Activated naive CD8-positive, alpha-beta T cell treated with anti-CD3 and anti-CD28 coated beads, Interleukin-2, amount 50 U/mL, for 16 hours (primary cell): ENCODE measurements around the gene GYG2.
"Not testable (repeated sequence)": the region's sequence is repeated elsewhere in the genome, so short reads cannot be mapped to it uniquely, and the experiment has no call there.

ENCODE experiments used
- DNase-seq: peaks from one replicate; pipeline ENCODE4 v3.0.0-alpha.2; 2020; ENCODE audit warnings: low read depth, low spot score

GYG2 gene

DNA sequence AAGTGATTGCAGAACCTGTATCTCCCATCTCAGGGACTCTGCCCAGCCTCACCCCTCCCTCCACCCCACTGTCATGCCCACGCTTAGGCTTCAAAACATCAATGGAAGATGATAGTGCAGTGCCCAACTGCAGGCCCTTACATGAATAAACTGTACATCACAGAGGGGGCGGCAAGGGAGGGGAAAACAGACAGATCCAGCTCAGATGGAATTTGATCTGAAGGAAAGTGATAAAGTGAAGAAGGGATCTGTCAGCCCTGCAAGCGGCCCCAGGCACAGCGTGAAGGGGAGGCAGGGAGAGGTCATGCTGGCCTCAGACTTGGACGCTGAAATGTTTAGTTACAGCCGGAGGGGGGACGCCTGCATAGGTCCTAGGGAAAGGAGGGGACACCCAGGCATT is 38.5 kb downstream of the GYG2 start:
- no peak for DNase-seq

DNA sequence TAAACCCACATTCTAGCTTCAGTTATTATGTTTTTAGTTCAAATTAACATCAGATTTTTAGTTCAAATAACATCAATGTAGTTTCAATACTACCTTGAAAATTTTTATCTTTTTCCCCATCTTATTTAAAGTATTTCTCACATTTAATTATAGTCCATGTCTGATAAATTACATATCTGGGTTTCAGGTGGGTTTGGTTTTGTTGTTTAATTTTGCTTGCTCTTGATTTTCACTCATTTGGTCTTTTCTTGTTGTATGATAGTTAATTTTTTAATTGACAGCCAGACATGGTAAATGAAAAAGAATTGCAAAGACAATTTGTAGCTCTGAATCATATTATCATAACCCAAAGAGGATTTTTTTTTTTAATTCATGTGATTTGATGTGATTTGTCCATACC is 41.9 kb downstream of the GYG2 start:
- DNase-seq: no peak

DNA sequence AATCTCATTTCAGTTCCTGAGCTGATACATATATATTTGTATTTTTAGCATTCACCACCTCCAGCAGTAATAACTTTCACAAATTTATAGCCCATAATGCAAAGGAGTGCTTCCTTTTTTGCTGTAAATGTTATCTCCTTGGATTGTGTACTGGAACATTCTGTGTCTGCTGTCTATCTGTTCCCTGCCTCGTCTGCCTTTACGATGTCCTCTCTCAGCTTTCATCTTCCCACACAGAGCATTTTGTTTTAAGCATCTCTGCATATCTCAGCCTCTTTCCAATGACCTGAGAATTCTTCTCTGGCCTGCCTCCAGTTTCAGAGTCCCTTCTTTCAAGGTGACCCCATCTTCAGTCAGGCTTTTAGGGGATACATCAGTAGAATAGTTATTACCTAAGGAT is 43.1 kb downstream of the GYG2 start:
- DNase-seq: no peak

DNA sequence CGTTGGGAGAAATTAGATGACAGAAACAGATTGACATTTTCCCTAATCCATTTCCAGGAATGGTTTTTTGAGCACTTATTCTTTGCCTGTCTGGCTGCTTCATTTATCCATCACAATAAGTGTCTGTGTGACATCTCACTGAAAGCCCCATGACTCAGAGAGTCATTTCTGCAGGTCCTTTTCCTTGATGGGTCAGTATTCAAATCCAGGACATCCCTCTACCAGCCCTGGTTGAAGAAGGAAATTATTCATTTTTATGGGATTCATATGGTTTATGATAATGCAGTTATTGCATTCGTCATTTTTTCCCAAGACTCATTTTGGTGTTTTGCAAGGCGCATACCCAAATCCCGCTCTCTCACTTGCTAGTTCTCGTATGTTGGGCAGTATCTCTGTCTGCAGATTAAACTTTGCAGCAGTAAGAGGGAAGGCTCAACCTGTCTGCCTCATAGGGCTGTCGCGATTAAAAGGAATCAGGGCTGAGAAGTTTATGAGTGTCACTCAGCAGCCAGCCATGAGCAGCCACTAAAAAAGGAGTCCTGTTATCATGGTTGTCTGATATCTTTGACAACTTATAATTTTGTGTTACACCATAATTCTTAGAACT is 44.0 kb downstream of the GYG2 start:
- DNase-seq: no peak

DNA sequence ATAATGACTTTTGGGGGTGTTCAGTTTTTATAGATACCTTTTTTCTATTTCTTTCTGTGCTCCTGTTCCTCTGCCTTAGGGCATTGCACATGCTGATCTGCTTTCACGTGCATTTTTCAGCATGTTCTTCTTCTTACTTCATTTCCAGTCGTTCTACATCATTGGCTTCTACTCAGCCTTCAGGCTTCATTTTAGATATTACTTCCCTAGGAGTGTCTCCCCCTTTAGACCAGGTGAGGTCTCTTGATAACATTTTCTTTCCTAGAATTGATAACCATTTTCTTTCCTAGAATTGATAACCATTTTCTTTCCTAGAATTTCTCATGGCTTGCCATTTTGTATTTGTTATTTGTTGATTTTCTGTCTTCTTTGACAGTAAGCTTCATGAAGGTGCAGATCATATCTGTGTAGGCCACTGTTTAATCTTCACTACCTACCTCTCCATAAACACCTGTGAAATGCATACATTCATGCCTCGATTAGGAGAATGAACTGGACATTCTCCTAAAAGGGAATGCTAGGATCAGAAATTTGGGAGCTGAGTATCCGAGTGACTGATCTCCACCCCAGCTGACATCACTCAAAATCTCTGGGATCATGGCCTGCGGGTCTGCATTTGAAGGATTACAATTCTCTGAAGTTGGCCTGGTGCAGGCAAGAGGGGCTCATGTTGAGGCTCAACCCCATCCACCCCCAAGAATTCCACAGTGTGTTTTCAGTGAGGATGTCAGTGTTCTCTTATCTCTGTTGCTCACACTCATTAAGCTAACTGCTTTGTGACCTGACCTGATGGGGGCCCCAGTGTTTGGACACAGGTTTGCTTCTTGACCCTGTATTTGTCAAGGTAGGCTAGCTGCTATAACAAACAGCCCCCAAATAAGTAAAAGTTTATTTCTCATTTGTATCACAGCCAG is 45.7 kb downstream of the GYG2 start:
- no peak for DNase-seq

DNA sequence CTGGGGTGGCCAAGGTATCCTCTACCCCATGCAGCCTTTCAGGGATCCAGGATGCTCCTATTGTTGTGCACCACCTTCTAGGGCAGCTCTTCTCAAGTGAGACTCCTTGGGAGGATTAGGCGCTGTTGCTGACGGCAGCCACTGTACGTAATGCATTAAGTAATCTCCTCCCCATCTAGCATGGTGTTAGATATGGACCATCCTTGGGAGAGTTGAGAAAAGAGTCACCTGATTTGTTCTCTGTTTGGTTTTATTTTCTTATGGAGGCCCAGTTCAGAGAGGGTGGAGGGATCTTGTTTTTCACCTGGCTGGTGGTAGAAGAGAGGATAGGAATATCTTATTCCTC is 46.4 kb downstream of the GYG2 start:
- DNase-seq: no peak

GRCh38 chrX:2875798-2876399 is 47.2 kb downstream of the GYG2 start:
- DNase-seq: no peak

GRCh38 chrX:2878563-2878962 is 49.8 kb downstream of the GYG2 start:
- no peak for DNase-seq

DNA sequence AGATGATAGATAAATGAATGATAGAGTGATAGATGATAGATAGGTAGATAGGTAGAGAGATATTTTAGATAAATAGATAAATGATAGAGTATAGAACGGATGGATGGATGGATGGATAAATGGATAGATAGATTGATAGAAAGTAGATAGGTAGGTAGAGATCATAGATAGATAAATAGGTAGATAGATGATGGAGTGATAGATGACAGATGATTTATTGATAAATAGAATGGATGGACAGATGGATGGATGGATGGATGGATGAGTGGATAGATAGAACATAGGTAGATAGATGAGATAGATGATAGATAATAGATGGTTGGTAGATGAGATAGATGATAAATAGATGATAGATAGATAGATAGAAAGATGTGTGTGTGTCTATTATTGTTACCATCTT is 50.9 kb downstream of the GYG2 start:
- no peak for DNase-seq

- no peak for DNase-seq
These were observed 55.0 kb downstream of the GYG2 start for GRCh38 chrX:2883770-2884169.

- DNase-seq: no peak
These were observed 59.6 kb downstream of the GYG2 start for GRCh38 chrX:2888309-2888708.

- DNase-seq: no peak
These were observed 60.4 kb downstream of the GYG2 start for GRCh38 chrX:2889045-2889605.

- not testable (repeated sequence) for DNase-seq
These were observed 61.2 kb downstream of the GYG2 start for GRCh38 chrX:2889706-2890490.

DNA sequence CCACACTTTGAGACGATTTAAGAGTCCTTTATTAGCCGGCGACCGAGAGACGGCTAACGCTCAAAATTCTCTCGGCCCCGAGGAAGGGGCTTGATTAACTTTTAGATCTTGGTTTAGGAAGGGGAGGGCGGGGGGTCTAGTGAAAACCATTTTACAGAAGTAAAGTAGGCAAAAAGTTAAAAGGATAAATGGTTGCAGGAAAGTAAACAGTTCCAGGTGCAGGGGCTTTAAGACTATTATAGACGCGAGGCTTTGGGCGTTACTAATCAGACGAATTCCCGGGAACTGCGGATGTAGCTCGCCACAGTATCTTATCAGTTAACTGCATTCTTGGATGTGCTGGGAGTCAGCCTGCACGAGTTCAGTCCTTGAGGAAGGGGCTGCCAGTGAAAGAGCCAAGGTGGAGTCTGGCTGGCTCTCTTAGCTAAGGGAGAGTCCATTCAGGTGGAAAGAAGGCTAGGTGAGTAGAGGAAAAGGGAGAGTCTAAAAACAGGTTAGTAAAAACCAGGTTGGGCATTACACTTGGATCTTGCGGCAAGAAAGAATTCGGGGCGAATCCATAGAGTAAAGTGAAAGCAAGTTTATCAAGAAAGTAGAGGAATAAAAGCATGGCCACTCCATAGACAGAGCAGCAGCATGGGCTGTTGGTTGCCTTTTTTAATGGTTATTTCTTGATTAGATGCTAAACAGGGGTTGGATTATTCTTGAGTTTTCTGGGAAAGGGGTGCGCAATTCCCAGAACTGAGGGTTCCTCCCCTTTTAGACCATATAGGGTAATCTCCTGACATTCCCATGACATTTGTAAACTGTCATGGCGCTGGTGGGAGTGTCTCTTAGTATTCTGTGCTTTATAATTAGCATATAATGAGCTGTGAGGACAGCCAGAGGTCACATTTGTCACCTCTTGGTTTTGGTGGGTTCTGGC is 62.1 kb downstream of the GYG2 start:
- DNase-seq: not testable (repeated sequence)

DNA sequence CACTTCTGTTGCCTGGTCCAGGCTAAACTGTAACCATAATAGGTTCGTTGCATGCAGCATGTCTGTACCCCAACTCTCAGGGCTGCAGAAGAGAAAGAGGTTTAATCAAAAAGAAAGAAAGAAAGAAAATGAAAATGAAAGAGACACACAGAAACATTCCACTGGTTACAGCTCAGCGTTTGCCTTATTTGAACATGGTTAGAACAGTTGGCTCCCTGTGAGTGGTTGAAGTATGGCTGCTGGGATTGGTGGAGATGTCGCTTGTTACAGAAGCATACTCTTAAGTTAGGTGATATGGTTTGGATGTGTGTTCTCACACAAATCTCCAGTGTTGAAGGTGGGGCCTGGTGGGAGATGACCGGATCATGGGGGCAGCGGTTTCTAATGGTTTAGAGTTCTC is 64.1 kb downstream of the GYG2 start:
- no peak for DNase-seq

DNA sequence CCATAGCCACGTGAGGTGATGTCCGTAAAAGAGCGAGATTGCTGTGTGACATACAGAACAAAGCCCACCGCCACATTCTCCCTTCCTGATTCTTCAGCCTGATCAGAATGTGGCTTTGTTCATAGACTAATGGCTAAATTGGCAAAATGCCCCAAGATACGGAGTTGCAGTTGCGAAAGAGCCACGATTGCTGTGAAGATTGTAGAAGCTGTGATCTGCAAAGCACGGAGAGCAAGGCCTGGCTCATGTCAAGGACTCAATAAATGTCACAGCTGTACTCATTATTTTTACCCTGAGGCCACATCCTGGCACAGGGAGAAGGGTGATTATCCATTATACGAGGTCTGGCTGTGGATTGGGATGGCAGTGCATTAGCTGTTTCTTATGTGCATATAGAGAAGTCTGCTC is 66.2 kb downstream of the GYG2 start:
- DNase-seq: no peak

DNA sequence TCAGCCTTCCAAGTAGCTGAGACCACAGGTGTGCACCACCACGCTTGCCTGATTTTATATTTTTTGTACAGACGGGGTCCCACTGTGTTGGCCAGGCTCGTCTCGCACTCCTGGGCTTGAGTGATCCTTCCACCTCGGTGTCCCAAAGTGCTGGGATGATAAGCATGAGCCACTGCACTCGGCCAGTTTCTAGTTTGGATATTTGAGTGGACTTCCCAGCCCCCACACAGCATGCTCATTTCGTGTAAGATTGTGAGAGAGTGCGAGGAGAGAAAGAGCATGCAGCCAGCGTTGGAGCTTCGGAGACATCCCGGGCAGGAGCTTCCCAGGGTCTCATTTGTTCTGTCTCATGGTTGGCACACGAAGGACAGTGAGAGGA is 68.6 kb downstream of the GYG2 start:
- no peak for DNase-seq

- not testable (repeated sequence) for DNase-seq
These were observed 69.2 kb downstream of the GYG2 start for GRCh38 chrX:2897690-2898623.

GRCh38 chrX:2898846-2899512 is 70.2 kb downstream of the GYG2 start:
- no peak for DNase-seq
